Cerebellar cortex (tissue), 1 donor: ENCODE results near the gene CAPN13.

Experiments used
- DNase-seq: peaks from one replicate; pipeline ENCODE4 v3.0.0-alpha.2; 2015; ENCODE audit warnings: low spot score

CAPN13 gene

GRCh38 chr2:30764021-30764800 lies 43.0 kb downstream of the CAPN13 start:
- DNase-seq: no peak

GRCh38 chr2:30763151-30763660 lies 44.0 kb downstream of the CAPN13 start:
- DNase-seq: no peak

- DNase-seq: no peak
Measured at GRCh38 chr2:30761226-30761625, 46.0 kb downstream of the CAPN13 start.

GRCh38 chr2:30759481-30759880 lies 47.8 kb downstream of the CAPN13 start:
- DNase-seq: no peak

GRCh38 chr2:30758191-30758651 lies 49.0 kb downstream of the CAPN13 start:
- peak; percentile 4 for DNase-seq

GRCh38 chr2:30757749-30758148 lies 49.5 kb downstream of the CAPN13 start:
- DNase-seq: no peak

GRCh38 chr2:30756971-30757370 lies 50.3 kb downstream of the CAPN13 start:
- no peak for DNase-seq

GRCh38 chr2:30756051-30756719 lies 51.1 kb downstream of the CAPN13 start:
- no peak for DNase-seq

GRCh38 chr2:30753630-30754029 lies 53.6 kb downstream of the CAPN13 start:
- DNase-seq: no peak

- DNase-seq: no peak
Measured at GRCh38 chr2:30752811-30753210, 54.4 kb downstream of the CAPN13 start.

- no peak for DNase-seq
Measured at GRCh38 chr2:30747206-30747605, 60.0 kb downstream of the CAPN13 start.

GRCh38 chr2:30744823-30745222 lies 62.4 kb downstream of the CAPN13 start:
- no peak for DNase-seq

- DNase-seq: no peak
Measured at GRCh38 chr2:30741576-30741975, 65.7 kb downstream of the CAPN13 start.

GRCh38 chr2:30738141-30738911 lies 68.9 kb downstream of the CAPN13 start:
- DNase-seq: no peak

- DNase-seq: no peak
Measured at GRCh38 chr2:30737326-30737610, 70.0 kb downstream of the CAPN13 start.

- no peak for DNase-seq
Measured at GRCh38 chr2:30736461-30737325, 70.6 kb downstream of the CAPN13 start.

GRCh38 chr2:30733876-30734520 lies 73.2 kb downstream of the CAPN13 start:
- no peak for DNase-seq

GRCh38 chr2:30732876-30733275 lies 74.4 kb downstream of the CAPN13 start:
- DNase-seq: no peak

- no peak for DNase-seq
Measured at GRCh38 chr2:30732376-30732775, 74.9 kb downstream of the CAPN13 start.

- no peak for DNase-seq
Measured at GRCh38 chr2:30731706-30732105, 75.5 kb downstream of the CAPN13 start.
